DND-41 (cell line): ENCODE measurements around the gene AHRR.

ENCODE experiments used
- EZH2 ChIP-seq: IDR thresholded peaks from 3 replicates; pipeline ENCODE4 v1.6.1; 2012; ENCODE audit warnings: borderline replicate concordance, low read depth, mild to moderate bottlenecking, moderate library complexity, low read length, inconsistent platforms; ENCODE audit not compliant: severe bottlenecking
- TF ChIP-seq, protein P1 (sequence below): IDR thresholded peaks from 2 replicates; pipeline ENCODE4 v1.5.1; 2012; ENCODE audit warnings: borderline replicate concordance, low read length, moderate library complexity, mild to moderate bottlenecking; ENCODE audit not compliant: poor library complexity, severe bottlenecking; ENCODE audit errors: extremely low read depth

DNA sequence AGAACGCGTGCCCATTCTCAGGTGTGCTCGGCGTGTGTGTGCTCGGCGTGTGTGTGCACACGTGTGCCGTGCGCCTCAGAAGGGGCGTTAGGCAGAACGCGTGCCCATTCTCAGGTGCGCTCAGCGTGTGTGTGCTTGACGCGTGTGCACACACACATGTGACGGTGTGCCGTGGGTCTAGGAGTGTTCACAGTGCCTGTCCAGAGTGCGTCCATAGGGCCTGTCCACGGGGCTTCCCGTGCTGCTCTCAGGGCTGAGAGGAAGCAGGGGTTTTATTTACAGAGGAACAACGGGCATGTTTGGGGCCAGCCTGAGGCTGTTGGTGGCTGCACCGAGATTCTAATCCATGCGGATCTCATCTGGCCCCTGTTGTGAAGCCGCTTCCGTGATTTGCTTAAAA, 14.2 kb upstream of the AHRR start:
- TF ChIP-seq, protein P1, sequence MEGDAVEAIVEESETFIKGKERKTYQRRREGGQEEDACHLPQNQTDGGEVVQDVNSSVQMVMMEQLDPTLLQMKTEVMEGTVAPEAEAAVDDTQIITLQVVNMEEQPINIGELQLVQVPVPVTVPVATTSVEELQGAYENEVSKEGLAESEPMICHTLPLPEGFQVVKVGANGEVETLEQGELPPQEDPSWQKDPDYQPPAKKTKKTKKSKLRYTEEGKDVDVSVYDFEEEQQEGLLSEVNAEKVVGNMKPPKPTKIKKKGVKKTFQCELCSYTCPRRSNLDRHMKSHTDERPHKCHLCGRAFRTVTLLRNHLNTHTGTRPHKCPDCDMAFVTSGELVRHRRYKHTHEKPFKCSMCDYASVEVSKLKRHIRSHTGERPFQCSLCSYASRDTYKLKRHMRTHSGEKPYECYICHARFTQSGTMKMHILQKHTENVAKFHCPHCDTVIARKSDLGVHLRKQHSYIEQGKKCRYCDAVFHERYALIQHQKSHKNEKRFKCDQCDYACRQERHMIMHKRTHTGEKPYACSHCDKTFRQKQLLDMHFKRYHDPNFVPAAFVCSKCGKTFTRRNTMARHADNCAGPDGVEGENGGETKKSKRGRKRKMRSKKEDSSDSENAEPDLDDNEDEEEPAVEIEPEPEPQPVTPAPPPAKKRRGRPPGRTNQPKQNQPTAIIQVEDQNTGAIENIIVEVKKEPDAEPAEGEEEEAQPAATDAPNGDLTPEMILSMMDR: no peak
- no peak for TF ChIP-seq EZH2
